Measurements from ENCODE around the gene JAK1.

The JAK1 gene

DNA sequence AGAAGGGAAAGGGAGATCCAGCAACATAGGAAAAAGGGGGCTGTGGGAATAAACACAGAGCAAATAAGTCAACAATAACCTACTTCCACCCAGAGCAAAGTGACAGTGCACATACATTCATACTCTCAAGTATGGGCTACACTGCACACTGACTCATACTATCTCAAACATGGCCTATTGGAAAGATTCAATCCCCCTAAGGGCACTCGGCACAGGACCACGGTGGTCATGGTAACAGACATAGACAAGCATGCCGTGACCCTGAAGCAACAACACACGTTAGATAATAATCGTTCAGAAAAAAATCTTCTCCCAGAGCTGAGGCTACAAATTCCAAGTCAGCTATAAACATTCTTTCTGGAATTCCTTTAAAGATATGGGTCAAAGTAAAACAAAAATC is 16.8 kb upstream of the JAK1 start:
- Histone ChIP-seq H3K27ac (ENCODE audit: extremely low read depth, low read depth, low read length) (no peak overlapping the region), H3K36me3 (ENCODE audit: control insufficient read depth in 2 of 2, insufficient read depth in 1 of 2, low read length in 2 of 2) (no peaks in the 10 kb centered on the region), H3K4me1 (ENCODE audit: control insufficient read depth, insufficient read depth, low read length) (no peaks in the 10 kb centered on the region), H3K9me3 (ENCODE audit: control insufficient read depth, insufficient read depth, low read depth, low read length) (no peaks in the 10 kb centered on the region), H3K4me3 (ENCODE audit: low read depth, low read length) (no peak overlapping the region)
- ChIA-PET POLR2A (no interaction called here), CTCF (interaction anchor here (0.6 to 0.9 kb wide), 3 partner anchors 92 to 408 kb away, joined by 3 read pairs; no protein-coding TSS in a partner anchor)
- TF ChIP-seq SCRT2 (tag by site-specific recombination; IDR thresholded peaks at IDR 0.05) = no peak
- no peak for TF ChIP-seq ZNF654 (tag by site-specific recombination; IDR thresholded peaks at IDR 0.05; ENCODE audit: low read depth)
- TF ChIP-seq ZNF48 (tag by site-specific recombination; IDR thresholded peaks at IDR 0.05) = no peak
- TF ChIP-seq ZBTB17 (tag by site-specific recombination; IDR thresholded peaks at IDR 0.05) = 0 out of 2 replicates have a peak, but pooled peaks have one; percentile 12
- TF ChIP-seq, protein P1, sequence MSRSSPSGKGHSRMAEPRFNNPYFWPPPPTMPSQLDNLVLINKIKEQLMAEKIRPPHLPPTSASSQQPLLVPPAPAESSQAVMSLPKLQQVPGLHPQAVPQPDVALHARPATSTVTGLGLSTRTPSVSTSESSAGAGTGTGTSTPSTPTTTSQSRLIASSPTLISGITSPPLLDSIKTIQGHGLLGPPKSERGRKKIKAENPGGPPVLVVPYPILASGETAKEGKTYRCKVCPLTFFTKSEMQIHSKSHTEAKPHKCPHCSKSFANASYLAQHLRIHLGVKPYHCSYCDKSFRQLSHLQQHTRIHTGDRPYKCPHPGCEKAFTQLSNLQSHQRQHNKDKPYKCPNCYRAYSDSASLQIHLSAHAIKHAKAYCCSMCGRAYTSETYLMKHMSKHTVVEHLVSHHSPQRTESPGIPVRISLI (tag by site-specific recombination; IDR thresholded peaks at IDR 0.05) = no peak
- TF ChIP-seq TRIM28 (IDR thresholded peaks at IDR 0.05; ENCODE audit: borderline replicate concordance, low read length) = peak; percentile 77
- no peak for TF ChIP-seq ZNF664 (tag by site-specific recombination; IDR thresholded peaks at IDR 0.05)
- TF ChIP-seq REST (tag by site-specific recombination; IDR thresholded peaks at IDR 0.05) = no peak
- TF ChIP-seq ZNF302 (tag by site-specific recombination; IDR thresholded peaks at IDR 0.05; ENCODE audit: low read depth) = no peak
- TF ChIP-seq ZNF391 (tag by site-specific recombination; IDR thresholded peaks at IDR 0.05; ENCODE audit: borderline replicate concordance, low read depth) = no peak

GRCh38 chr1:64981601-64982533 is 15.5 kb upstream of the JAK1 start:
- no peaks in the 10 kb centered on the region for H3K9me3 ChIP-seq (ENCODE audit: control insufficient read depth, insufficient read depth, low read depth, low read length)
- no peak overlapping the region for H3K4me3 ChIP-seq (ENCODE audit: low read depth, low read length)
- no peak overlapping the region for H3K27ac ChIP-seq (ENCODE audit: extremely low read depth, low read depth, low read length)
- TF ChIP-seq ZSCAN4 (tag by site-specific recombination; IDR thresholded peaks at IDR 0.05) = peak; percentile 88
- no peak for TF ChIP-seq RBAK (tag by site-specific recombination; IDR thresholded peaks at IDR 0.05)
- no peaks in the 10 kb centered on the region for H3K36me3 ChIP-seq (ENCODE audit: control insufficient read depth in 2 of 2, insufficient read depth in 1 of 2, low read length in 2 of 2)
- no peaks in the 10 kb centered on the region for H3K4me1 ChIP-seq (ENCODE audit: control insufficient read depth, insufficient read depth, low read length)
- POLR2A ChIA-PET = interaction anchor here (1.3 kb wide), 1 partner anchor 16 kb away, joined by 3 read pairs; the partner anchor contains the start of gene JAK1
- CTCF ChIA-PET = interaction anchor here (1.0 kb wide), 1 partner anchor 16 kb away, joined by 4 read pairs; no protein-coding TSS in a partner anchor

Data from HEK293 (cell line).